Thoracic aorta (tissue), 2 donors: ENCODE measurements around the gene OR1J2. TPM values are rescaled to one million over a fixed set of nuclear protein-coding genes. Genes with fewer than 3 reads are reported as not detected.

ENCODE experiments used
- ATAC-seq: fragments of 150-250 bp; one replicate; pipeline ENCODE4 v1.8.0; 2017; ENCODE audit warnings: low read depth; ENCODE audit not compliant: insufficient number of reproducible peaks, low FRiP score
- DNase-seq: peaks from one replicate; pipeline ENCODE4 v3.0.0-alpha.2; 2020; ENCODE audit warnings: low spot score
- H3K27ac ChIP-seq, 2 donors: fragments of 200-600 bp; sonication (generic); 1 replicate in 1 of 2; 2 replicates in 1 of 2; pipeline ENCODE4 v1.5.1; 2016; ENCODE audit warnings: mild to moderate bottlenecking in 2 of 2, moderate library complexity in 2 of 2
- H3K27me3 ChIP-seq: fragments of 200-600 bp; sonication (generic); replicated peaks from 2 replicates; pipeline ENCODE4 v1.6.0; 2016; ENCODE audit warnings: mild to moderate bottlenecking; ENCODE audit not compliant: insufficient read depth
- H3K36me3 ChIP-seq: fragments of 200-600 bp; sonication (generic); one replicate; pipeline ENCODE4 v1.5.1; 2016
- H3K4me1 ChIP-seq, 2 donors: fragments of 200-600 bp; sonication (generic); 1 replicate in 1 of 2; 2 replicates in 1 of 2; pipeline versions ENCODE4 v1.5.1 to v1.6.0; 2016; ENCODE audit warnings: low read depth in 2 of 2, mild to moderate bottlenecking in 1 of 2; ENCODE audit not compliant: control insufficient read depth in 1 of 2
- H3K4me3 ChIP-seq: fragments of 200-600 bp; sonication (generic); 2 replicates; pipeline ENCODE4 v1.5.1; 2016; ENCODE audit warnings: mild to moderate bottlenecking
- H3K9me3 ChIP-seq: fragments of 200-600 bp; sonication (generic); 2 replicates; pipeline ENCODE4 v1.5.1; 2016
- total RNA-seq, 2 donors: library from RNA; depleted of rRNA; stranded (reverse); fragments of >200 nt; gene quantifications; one replicate each; pipeline versions ENCODE4 v1.1.0 to v1.2.3, GENCODE V29; 2016
- TF ChIP-seq, protein P1 (sequence below): fragments of 200-600 bp; sonication (generic); IDR thresholded peaks from one replicate; pipeline ENCODE4 v1.5.1; 2019; ENCODE audit warnings: antibody characterized with exemption

The OR1J2 gene
- total RNA-seq, 2 donors from 2014 or later, result 3.2 TPM; not detected in 1

DNA sequence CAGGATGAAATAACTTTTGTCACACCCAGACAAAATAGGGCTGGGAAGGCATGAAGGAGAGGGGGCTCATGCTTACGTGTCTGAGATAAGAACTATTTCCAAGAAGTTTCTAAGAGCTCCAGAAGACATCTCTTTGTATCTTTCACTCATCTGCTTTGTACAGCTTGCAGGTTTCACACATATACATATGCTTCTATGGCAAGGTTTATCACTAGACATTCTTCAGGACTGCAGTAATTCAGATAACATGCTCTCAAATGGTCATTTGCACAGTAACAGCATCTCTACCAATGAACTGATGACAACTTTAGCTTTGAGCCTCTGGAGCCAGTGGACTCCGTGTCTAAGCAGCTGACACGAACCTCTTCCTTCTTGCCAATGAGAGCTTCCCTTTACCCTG, 36.0 kb upstream of the OR1J2 start:
- DNase-seq (no peak), ATAC-seq (no peak)
- TF ChIP-seq, protein P1, sequence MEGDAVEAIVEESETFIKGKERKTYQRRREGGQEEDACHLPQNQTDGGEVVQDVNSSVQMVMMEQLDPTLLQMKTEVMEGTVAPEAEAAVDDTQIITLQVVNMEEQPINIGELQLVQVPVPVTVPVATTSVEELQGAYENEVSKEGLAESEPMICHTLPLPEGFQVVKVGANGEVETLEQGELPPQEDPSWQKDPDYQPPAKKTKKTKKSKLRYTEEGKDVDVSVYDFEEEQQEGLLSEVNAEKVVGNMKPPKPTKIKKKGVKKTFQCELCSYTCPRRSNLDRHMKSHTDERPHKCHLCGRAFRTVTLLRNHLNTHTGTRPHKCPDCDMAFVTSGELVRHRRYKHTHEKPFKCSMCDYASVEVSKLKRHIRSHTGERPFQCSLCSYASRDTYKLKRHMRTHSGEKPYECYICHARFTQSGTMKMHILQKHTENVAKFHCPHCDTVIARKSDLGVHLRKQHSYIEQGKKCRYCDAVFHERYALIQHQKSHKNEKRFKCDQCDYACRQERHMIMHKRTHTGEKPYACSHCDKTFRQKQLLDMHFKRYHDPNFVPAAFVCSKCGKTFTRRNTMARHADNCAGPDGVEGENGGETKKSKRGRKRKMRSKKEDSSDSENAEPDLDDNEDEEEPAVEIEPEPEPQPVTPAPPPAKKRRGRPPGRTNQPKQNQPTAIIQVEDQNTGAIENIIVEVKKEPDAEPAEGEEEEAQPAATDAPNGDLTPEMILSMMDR, result no peak
- no peaks in the 10 kb centered on the region for H3K36me3 ChIP-seq
- no peak overlapping the region for H3K27ac ChIP-seq
- no peaks in the 10 kb centered on the region for H3K9me3 ChIP-seq
- H3K4me3 ChIP-seq, result no peak overlapping the region
- H3K4me1 ChIP-seq, result no peaks in the 10 kb centered on the region
- no peaks in the 10 kb centered on the region for H3K27me3 ChIP-seq

GRCh38 chr9:122475717-122476116, 34.9 kb upstream of the OR1J2 start:
- Histone ChIP-seq H3K27ac (no peak overlapping the region), H3K4me3 (no peak overlapping the region), H3K27me3 (no peaks in the 10 kb centered on the region), H3K9me3 (no peaks in the 10 kb centered on the region), H3K4me1 (no peaks in the 10 kb centered on the region), H3K36me3 (no peaks in the 10 kb centered on the region)
- ATAC-seq (no peak), DNase-seq (no peak)
- TF ChIP-seq, protein P1, result no peak

GRCh38 chr9:122477346-122477745, 33.3 kb upstream of the OR1J2 start:
- no peaks in the 10 kb centered on the region for H3K4me1 ChIP-seq
- no peak overlapping the region for H3K4me3 ChIP-seq
- no peak for ATAC-seq
- no peaks in the 10 kb centered on the region for H3K36me3 ChIP-seq
- DNase-seq, result no peak
- TF ChIP-seq, protein P1, result no peak
- H3K27me3 ChIP-seq, result no peaks in the 10 kb centered on the region
- no peaks in the 10 kb centered on the region for H3K9me3 ChIP-seq
- no peak overlapping the region for H3K27ac ChIP-seq

GRCh38 chr9:122477826-122478225, 32.8 kb upstream of the OR1J2 start, which contains the start of gene OR1J1:
Gene OR1J1, minus strand, starts transcription at chr9:122477926. Its CDS starts 0 bp downstream, at chr9:122477926.
- H3K4me1 ChIP-seq, result no peaks in the 10 kb centered on the region
- no peak within 1 kb of the TSS for H3K27ac ChIP-seq
- H3K27me3 ChIP-seq, result no peaks in the 10 kb centered on the region
- H3K4me3 ChIP-seq, result no peak within 1 kb of the TSS
- TF ChIP-seq, protein P1, result no peak
- H3K36me3 ChIP-seq, result no peaks in the 10 kb centered on the region
- ATAC-seq (no peak), DNase-seq (no peak)
- no peaks in the 10 kb centered on the region for H3K9me3 ChIP-seq

DNA sequence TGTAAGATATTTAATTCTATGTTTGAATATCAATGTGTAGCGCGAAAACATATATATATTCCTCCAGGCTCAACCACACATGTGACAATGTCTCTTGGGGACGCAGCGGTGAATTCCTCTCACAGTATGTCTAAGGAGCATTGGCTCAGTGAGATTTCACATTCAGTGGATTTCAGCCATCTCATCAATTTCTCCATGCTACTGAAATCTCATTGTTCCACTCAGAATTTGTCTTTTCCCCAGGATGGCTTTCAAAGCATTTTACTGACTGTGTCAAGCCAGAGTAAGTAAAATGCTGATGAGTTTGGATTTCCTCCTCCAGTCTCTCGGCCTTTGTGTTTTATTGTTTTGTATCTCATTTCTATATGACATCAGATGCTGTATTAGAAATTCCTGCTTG, 31.5 kb upstream of the OR1J2 start:
- TF ChIP-seq, protein P1, result no peak
- Histone ChIP-seq H3K9me3 (no peaks in the 10 kb centered on the region), H3K4me1 (no peaks in the 10 kb centered on the region), H3K36me3 (no peaks in the 10 kb centered on the region), H3K27me3 (no peaks in the 10 kb centered on the region), H3K27ac (no peak overlapping the region), H3K4me3 (no peak overlapping the region)
- ATAC-seq (no peak), DNase-seq (no peak)
